HS-27A (cell line): ENCODE data around the gene ITGA11.

ENCODE experiments used
- DNase-seq: peaks from one replicate; pipeline ENCODE4 v3.0.0-alpha.2; 2012; ENCODE audit warnings: low read depth, missing footprints

Gene ITGA11

DNA sequence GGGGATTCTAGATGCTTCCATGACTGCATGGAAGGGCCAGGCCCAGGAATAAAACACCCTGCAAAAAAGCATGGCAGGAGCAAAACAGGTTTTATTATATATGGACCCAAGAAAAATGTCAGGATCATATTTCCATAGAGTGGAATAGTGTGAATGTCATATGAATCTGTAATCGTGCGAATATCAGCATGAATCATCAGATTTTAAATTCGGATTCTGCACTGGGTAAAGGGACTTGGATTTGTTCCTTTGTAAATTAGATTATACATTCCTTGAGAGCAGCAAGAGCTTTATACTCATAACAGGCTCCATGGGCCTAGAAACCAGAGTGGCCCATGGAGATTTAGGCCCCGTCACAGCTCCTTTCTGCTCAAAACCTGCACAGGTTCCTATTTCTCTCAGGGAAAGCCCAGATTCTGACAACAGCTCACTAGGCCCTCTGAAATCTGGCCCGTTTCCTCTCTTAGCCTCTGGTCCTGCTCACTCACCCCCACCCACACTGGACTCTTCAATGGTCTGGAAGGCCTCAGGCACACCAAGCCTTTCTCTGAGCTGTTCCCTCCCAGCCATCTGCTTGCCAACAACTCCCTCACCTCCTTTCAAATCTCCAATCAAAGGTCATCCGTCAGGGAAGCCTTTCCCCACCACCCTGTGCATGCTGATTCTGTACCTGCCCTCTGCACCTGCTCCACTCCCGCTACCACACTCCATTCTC is 78.4 kb downstream of the ITGA11 start:
- DNase-seq, result no peak

DNA sequence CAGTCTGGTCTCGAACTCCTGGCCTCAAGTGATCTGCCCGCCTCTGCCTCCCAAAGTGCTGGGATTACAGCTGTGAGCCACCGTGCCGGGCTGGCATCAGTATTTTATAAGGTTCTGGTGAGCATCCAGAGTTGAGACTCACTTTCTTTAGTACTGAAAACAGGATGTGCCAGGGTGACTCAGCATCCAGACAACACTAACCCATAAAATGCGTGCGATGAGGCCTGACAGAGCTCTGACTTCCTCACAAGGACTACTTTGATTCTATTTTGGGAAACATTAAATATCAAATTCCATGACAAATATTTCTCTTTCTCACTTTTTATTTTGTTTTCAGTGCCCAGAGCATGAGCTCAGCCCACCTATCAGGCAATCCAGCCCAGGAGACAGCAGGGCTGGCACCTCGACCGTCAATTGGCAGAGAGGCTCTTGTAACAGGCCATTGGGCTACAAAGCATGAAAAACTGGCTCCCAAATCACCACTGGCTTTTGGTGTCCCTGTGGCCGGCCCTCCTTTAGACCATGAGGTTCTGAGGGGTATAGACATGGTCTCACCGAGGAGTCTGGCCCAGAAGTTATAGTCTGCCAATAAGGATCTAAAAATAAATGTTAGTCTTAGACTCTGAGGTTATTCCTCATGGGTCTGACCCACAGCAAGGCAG is 79.4 kb downstream of the ITGA11 start:
- peak; percentile 97 for DNase-seq

- no peak for DNase-seq
Observed at GRCh38 chr15:68349151-68349550, 82.8 kb downstream of the ITGA11 start.

GRCh38 chr15:68348606-68349005 is 83.4 kb downstream of the ITGA11 start:
- no peak for DNase-seq

GRCh38 chr15:68348081-68348480 is 83.9 kb downstream of the ITGA11 start:
- DNase-seq, result no peak

DNA sequence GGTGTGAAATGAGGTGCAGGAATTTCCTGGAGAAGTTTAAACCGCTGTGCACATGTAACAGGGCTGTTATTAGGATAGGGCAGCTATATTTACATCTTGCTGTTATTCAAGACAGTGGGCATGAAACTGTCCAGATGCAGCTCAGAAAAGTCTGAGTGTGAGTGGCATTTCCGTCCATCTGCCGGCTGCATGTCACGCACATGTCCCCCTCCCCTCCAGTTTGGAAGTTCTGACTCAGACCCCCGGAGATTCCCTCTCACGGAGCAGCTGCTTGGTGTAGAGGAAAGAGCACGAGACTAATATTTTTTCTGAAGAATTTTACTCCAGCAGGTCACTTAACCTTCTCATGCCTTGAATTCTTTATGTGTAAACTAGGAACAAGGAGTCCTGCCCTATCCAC is 84.6 kb downstream of the ITGA11 start:
- no peak for DNase-seq

- DNase-seq, result no peak
Observed at GRCh38 chr15:68346979-68347378, 85.0 kb downstream of the ITGA11 start.

DNA sequence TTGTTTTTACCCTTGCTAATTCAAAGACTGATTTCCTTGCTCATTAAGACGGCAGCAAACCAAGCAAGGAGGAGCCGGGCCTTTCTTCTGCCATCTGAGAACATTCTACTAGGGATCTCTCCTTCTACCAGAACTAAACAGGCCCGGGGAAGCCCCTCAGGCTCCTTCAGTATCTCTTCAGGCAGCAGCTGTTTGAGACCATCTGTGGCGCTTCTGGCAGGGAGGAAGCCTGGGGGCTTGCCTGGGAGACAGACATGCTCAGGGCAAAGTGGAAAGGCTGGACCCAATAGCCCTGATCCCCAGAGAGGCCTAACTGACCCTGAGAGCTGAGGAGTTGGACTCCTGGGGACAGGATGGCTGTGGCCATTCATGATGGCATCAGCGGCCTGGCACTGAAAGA is 86.5 kb downstream of the ITGA11 start:
- DNase-seq, result no peak

DNA sequence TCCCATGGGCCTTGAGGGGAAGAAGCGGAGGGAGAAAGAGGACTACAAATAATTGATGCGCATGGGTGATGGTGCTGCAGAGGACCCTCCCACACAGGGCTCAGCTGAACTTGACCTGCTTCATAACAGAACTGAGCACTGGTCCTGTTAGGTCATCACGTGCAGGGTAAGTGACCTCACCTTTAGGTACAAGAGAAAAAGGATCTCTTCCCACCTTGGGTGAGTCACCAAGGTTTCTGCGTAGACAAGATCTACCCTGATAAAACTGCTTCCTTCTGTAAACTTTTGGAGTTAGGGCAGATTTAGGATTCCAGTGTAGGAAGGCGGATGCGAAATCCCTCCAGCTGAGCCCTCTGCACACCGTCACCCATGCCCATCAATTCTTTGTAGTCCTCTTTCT is 87.4 kb downstream of the ITGA11 start:
- DNase-seq, result no peak

DNA sequence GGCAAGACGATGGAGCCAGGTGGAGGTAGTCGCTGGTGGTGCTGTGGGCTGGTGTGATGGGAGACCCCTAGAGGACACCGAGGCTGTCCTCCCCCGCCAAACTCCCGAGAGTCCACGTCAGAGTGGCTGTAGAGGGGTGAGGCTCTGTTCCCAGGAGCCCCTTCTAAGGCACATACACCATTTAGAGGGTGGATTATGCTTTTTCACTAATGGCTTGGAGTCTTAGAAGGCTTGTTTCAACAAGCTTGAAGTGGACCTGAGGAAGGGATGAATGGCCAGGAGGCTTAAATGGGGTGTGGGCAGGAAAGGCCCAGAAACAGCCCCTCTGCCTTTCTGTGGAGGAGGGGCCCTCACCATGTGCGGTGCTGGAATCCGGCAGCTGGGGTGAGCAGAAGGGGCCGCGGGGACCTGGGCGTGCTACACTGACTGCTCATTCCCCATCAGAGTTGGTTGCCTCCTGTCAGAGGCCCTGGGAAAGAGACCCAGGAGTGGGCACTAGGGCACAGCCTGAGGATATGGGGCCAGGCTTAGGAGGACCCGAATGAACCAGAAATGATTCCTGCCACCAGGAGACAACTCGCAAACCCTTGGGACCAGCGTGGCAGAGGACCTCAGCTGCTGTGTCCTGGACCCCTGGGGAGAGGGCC is 88.3 kb downstream of the ITGA11 start:
- DNase-seq, result no peak

GRCh38 chr15:68341760-68342725 is 89.9 kb downstream of the ITGA11 start:
- DNase-seq, result no peak

DNA sequence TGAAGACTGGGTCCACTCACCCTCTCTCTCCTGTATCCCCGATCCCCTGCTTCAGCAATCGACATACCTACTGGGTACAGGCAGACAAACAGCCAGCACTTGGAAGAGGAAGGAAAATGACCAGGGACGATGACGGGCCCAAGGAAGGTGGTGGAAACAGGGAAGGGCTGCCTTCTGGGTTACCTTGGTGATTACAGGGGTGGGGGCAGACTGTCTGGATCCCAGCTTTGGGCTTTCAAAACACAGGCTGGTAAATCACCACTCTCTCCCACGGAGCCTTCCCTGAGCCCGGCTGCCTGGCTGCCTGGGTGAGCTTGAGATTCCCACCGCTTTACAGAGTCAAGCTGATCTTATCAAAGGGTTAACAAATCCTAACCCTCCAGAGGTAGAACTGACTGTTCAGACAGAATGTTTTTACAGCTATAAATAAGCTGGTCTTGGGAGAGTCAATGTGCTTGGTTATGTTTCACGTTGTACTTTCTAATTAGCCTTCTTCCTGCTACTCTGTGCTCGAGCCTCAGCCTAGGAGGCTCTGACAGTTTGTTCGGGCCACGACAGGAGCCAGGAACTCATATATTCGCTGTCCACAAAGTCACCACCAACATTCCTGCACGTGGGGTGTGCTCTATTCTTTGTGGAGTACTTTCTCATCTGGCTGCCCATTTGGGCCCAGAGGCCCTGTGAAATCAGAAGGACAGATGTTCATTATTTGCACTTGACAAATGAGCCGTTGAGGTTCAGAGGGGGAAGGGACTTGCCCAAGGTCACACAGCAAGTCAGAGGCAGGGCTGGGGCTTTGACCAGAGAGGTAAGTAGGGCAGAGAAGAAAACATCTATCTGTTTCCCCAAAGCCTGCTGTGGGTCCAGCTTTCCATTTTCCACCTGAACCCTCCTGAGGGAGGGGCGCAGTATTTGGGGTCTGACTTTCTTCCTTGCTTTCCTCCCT is 91.0 kb downstream of the ITGA11 start:
- DNase-seq, result no peak

DNA sequence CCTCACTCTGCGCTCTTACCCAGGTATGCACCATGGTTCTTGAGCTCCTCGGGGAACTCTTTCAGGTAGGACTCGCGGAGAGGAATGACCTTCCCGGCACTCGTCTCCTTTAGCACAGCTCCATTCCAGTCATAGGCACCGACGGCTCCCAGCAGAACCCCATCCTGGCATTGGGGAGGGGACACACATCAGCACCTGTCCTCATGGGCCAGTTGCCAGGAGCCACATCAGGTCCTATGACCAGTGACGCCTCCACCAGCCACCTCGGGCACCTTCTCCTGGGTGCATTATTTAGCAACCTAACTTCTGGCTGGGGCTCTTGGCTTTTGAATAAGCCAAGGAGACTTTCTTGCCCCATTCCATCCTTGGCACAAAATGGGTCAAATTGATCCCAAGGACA is 92.5 kb downstream of the ITGA11 start:
- DNase-seq, result no peak

GRCh38 chr15:68337826-68338225 is 94.1 kb downstream of the ITGA11 start:
- no peak for DNase-seq

DNA sequence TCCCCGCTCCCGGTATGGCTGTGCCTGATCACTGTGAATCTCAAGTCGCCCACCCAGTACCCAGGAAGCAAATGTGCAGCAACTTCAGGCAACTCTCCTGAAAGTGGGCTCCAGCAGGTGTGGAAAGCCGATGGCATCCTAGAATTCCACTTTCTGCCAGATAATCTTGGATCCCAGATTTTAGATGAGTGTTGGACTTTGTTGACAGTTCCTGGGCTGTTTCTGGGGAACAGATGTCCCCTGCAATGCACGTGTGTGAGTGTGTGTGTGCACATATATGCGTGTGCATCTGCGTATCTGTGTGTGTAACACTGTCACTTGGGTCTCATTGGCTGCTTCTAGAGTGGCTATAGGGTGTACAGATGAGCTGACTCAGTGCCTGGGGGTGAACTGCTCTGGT is 95.4 kb downstream of the ITGA11 start:
- DNase-seq, result no peak

GRCh38 chr15:68335655-68336054 is 96.3 kb downstream of the ITGA11 start:
- no peak for DNase-seq

- peak; percentile 59 for DNase-seq
Observed at GRCh38 chr15:68335251-68335650, 96.7 kb downstream of the ITGA11 start.

GRCh38 chr15:68334661-68335124 is 97.3 kb downstream of the ITGA11 start:
- no peak for DNase-seq

- peak; percentile 41 for DNase-seq
Observed at GRCh38 chr15:68333775-68334470, 98.0 kb downstream of the ITGA11 start.

DNA sequence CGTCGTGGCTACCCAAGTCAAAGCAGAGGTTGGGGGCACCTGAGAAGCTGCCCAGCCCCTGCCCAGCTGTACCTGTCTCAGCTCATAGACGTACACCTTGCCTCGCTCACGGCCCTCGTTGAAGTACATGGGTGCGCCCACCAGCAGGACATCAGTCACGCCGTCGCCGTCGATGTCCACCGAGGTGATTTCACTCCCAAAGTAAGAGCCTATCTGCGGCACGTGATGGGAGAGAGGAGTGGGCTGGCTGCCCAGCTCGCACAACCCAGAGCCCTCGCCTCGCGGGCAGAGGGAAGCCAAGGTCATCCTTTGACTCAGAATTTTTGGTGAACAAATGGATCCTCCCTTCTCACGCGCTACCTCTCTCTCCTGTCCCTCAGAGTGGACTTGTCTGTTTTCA is 99.7 kb downstream of the ITGA11 start:
- DNase-seq, result no peak
